HG02970 (cell line): ENCODE measurements around the gene ZNF648.
"Not testable (repeated sequence)": the region's sequence is repeated elsewhere in the genome, so short reads cannot be mapped to it uniquely, and the experiment has no call there.

Experiments
- ATAC-seq: cut with Tn5 transposase; IDR thresholded peaks from one replicate; pipeline ENCODE4 v1.9.1; 2021; ENCODE audit warnings: mild to moderate bottlenecking, moderate library complexity, moderate number of reproducible peaks; ENCODE audit not compliant: unreplicated experiment, low FRiP score

Gene ZNF648

DNA sequence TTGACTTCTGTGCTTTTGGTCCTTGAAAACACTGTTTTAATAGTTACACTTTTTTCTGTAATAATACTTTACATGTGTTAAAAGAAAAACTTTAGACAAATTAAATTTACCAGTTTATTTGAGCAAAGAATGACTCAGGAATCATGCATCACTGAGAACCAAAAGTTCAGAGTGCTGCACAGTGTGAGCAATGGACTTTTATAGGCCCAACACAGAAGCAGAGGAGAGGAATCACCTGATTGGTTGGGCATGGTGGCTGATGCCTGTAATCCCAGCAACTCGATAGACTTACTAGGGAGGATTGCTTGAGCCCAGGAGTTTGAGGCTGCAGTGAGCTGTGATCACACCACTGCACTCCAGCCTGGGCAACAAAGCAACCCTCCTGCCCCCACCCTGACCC, 29.3 kb downstream of the ZNF648 start:
- ATAC-seq = no peak

GRCh38 chr1:182029379-182030331, 31.9 kb downstream of the ZNF648 start:
- ATAC-seq = peak; percentile 97

DNA sequence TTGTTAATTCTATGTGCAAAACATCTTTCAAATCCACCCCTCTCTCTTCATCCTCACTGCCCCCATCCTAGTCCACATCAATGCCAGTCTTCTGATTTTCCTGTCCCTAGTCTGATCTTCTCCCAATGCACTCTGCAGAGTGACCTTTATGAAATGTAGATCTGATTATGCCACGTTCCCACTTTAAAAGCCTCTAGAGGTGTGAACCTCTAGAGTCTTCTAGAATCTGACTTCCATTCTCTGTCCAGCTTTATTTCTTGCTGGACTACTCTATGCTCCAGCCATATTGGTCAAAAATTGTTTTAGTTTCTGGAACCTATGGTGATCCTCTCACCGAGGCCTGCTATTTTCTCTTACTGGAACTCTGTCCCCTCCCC, 32.5 kb downstream of the ZNF648 start:
- no peak for ATAC-seq

DNA sequence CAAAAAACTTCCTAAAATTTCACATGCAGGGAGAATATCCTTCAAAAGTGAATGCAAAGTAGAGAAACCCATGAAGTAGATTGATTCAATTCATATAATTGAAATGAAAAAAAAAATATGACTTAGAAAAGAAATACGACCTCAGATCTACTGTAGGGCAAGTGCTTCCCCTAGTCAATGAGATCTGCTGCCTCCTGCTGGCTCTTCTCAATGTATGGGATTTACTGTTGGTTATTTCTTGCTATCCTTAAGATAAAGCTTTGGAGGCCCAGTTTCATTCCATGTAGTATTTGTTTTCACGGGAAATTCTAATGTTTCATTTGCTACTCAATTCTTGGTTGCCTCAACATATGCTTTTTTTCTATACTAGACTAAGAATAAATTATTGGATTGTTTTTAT, 46.2 kb downstream of the ZNF648 start:
- ATAC-seq = no peak

DNA sequence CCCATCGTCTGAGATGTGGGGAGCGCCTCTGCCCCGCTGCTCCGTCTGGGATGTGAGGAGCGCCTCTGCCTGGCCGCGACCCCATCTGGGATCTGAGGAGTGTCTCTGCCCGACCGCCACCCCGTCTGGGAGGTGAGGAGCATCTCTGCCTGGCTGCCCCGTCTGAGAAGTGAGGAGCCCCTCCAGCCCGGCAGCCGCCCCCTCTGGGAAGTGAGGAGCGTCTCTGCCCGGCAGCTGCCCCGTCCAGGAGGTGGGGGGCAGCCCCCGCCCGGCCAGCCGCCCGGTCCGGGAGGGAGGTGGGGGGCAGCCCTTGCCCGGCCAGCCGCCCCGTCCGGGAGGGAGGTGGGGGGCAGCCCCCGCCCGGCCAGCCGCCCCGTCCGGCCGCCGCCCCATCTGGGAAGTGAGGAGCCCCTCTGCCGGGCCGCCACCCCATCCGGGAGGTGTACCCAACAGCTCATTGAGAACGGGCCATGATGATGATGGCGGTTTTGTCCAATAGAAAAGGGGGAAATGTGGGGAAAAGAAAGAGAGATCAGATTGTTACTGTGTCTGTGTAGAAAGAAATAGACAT, 50.6 kb downstream of the ZNF648 start:
- not testable (repeated sequence) for ATAC-seq

DNA sequence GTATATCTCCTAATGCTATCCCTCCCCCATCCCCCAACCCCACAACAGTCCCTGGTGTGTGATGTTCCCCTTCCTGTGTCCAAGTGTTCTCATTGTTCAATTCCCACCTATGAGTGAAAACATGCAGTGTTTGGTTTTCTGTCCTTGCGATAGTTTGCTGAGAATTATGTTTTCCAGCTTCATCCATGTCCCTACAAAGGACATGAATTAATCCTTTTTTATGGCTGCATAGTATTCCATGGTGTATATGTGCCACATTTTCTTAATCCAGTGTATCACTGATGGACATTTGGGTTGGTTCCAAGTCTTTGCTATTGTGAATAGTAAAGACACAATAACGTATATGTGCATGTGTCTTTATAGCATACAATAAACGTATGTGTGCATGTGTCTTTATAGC, 56.1 kb downstream of the ZNF648 start:
- ATAC-seq = not testable (repeated sequence)

DNA sequence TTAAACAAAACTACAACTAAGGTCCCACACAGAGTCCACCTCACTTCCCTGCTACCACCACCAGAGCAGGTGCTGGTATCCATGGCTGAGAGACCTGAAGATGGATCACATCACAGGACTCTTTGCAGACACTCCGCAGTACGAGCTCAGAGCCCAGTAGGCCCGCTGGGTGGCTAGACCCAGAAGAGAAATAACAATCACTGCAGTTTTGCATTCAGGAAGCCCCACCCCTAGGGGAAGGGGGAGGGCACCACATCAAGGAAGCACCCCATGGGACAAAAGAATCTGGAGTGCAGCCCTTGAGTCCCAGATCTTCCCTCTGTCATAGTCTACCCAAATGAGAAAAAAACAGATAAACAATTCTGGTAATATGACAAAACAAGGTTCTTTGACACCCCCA, 56.9 kb downstream of the ZNF648 start:
- no peak for ATAC-seq
